CD4-positive, alpha-beta T cell treated with Interleukin-15 for 1 hour (primary cell): ENCODE measurements around the gene GFRA1.

Experiments
- DNase-seq: peaks from one replicate; pipeline ENCODE4 v3.0.0-alpha.2; 2020

GFRA1 gene

GRCh38 chr10:116270771-116271592, 2.0 kb downstream of the GFRA1 start:
- DNase-seq: no peak

GRCh38 chr10:116270126-116270770, 2.8 kb downstream of the GFRA1 start:
- no peak for DNase-seq

- DNase-seq: no peak
Observed at GRCh38 chr10:116269619-116270018, 3.4 kb downstream of the GFRA1 start.

- DNase-seq: no peak
Observed at GRCh38 chr10:116268976-116269375, 4.0 kb downstream of the GFRA1 start.

- DNase-seq: no peak
Observed at GRCh38 chr10:116265686-116266085, 7.3 kb downstream of the GFRA1 start.

GRCh38 chr10:116263870-116264655, 8.9 kb downstream of the GFRA1 start:
- DNase-seq: no peak

DNA sequence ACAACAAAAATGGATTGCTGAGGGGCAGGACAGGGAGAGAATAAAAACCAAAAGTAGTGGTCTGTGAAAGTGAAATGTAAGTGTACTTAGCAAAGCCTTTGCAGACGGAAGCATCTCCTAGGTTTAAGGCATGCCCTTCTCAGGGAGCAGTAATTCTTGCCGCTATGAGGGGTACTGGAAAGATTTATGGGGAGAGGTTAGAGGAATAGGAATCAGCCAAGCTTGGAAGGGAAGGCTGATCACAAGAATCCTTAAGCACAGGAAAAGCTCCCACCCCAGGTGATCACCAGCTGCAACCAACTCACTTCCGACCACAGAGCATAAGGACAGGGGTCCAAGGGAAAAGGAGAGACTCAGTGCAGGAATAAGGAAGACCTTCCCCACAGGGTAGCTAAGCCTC, 10.3 kb downstream of the GFRA1 start:
- DNase-seq: no peak

DNA sequence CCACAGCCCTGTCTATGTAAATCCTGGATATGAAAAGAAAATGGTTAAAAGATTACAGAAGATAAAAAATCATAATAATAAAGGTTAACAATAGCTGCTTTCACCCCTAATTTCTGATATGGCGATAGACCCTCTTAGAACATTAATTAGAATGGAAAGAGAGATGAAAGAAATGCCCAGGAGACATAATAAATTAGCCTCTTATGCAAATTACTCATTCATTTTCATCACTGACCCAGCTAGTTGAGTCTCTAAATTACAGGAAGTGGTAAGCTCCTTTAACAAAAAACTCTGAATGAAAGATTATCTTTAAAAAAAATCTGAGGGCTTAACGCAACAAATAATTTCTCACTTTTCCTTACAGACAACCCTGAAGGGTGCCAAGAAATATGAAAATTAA, 12.4 kb downstream of the GFRA1 start:
- DNase-seq: no peak

DNA sequence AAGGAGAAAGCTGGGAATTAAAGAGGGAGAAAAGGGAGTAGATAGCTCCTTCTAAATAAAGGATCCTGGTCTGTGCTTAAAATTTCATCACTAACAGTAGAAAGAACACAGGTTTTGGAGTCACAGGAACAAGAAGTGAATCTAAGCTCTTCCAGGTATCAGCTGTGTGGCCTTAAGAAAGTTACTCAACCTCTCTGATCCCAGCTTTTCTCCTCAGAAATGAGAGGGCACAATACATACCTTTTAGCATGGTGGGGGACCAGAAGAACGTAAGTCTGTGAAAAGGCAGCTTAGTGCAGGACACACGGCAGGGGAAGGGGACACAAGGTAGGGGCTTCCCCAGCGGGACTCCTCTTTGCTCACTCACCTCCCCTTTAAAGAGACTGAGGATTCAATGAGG, 13.4 kb downstream of the GFRA1 start:
- DNase-seq: no peak

GRCh38 chr10:116257785-116258184, 15.2 kb downstream of the GFRA1 start:
- DNase-seq: no peak

DNA sequence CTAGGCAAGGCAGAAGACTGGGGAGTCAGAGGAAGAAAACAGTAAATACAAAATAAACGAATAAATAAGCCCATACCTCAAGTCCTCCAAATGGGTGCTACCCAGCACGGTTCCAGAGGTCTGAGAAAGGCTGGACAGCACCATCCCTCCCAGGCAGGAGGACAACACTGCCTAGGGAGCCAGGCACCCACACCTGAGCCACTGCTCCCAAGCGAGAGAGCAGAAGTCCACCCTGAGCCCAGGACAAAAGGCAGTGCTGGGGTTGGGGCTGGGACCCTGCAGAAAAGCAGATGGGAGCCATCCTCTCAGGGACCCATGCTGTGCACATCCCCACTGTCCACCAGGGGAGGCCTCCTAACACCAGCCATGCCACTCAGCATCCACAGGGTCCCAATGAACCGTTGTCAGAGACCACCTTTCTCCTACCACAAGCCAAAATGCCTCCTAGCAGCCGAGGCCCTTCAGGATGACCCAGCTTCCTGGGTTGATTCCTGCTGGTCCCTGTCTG, 16.2 kb downstream of the GFRA1 start:
- no peak for DNase-seq

GRCh38 chr10:116255886-116256751, 16.9 kb downstream of the GFRA1 start:
- DNase-seq: no peak

DNA sequence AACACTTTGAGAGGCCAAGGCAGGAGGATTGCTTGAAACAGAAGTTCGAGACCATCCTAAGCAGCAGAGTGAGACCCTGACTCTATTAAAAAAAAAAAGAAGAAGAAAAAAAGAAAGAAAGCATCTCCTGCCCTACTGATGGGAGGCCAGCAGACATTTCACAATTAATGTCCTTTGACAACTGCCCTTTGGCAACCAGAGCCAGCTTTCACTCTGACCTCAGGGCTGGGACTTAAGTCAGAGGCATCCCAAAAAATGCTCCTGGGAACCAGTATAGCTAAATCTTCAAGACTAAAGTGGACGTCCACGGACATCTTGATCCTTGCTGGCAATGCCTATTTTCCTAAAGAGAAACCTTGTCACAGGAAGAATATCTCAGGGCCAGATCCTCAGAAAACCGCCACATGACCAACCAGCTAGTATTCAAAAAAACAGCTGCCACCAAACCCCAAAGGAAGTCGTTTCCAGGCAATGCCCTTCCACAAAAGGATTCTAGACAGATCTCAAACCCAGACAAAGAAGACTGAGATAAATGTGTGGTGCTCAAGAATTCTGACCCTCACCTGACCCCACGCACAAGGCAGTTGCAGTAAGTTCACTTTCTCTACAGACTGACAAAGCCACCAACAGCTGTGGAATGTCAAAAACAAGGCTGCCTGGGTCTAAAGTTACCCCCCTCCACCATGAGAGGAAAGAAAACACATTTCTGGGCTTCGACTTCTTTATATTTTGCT, 18.4 kb downstream of the GFRA1 start:
- no peak for DNase-seq

DNA sequence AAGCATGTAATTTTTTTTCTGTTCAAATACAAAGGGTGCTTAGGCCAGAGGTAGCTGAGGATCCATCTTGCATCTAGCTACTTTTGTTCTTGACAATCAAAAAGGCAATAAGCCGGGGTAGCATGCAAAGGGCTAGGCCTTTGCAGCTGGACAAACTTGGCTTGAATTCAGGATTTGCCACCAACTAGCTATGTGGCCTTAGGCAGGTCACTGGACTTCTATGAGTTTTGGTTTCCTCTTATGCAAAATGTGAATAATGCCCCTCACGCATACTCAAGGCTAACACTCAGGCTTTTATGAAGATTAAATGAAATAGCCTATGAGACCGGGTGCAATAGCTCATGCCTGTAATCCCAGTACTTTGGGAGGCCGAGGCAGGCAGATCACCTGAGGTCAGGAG, 19.3 kb downstream of the GFRA1 start:
- DNase-seq: no peak

DNA sequence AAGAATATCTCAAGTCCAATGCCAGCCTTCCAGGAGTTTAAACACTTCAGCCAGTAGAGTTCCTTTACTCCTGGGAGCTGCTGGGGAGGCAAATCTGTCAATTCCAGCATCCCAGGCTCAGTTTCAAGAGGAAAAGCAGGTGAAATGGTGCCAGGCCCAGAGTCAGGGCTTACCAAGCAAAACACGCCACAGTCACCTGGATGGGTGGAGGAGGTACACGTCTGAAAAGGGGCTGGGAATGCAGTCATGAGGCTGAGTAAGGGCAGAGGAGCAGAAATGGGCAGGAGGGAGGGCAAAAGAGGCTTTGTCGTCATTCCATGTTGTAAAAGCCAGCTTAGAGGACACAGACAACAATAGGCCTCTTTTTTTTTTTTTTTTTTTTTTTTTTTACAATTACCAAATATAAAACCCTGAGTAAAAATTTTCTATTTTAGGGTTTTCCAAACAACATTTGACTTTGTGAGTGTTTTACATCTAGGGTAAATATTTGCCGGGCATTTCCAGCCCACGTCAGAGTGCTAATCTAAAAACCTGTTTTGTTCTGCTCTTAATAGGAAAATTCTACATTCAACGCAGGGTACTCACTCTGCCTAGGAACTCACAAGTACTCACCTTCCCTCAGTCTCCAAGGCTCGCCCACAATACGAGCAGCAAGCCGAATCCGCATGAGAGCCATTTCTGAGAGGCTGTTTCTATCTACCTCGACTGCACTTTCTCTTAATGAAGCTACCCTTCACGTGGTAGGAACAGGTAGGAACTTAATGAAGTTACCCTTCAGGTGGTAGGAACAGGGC, 21.2 kb downstream of the GFRA1 start:
- no peak for DNase-seq

- no peak for DNase-seq
Observed at GRCh38 chr10:116247691-116248090, 25.3 kb downstream of the GFRA1 start.

DNA sequence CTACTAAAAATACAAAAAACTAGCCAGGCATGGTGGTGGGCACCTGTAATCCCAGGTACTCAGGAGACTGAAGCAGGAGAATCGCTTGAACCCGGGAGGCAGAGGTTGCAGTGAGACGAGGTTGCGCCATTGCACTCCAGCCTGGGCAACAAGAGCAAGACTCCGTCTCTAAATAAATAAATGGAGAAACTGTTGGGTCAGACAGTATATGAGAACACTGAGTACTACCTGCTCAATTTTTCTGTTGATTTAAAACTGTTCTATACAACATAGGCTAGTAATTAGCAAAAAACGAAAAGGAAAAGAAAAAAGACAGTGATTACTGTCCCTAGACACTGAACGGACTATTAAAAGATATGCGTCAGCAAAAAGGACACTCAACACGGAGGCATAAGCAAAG, 26.7 kb downstream of the GFRA1 start:
- DNase-seq: no peak

GRCh38 chr10:116245156-116245555, 27.9 kb downstream of the GFRA1 start:
- DNase-seq: no peak

- DNase-seq: no peak
Observed at GRCh38 chr10:116241642-116242410, 31.2 kb downstream of the GFRA1 start.

DNA sequence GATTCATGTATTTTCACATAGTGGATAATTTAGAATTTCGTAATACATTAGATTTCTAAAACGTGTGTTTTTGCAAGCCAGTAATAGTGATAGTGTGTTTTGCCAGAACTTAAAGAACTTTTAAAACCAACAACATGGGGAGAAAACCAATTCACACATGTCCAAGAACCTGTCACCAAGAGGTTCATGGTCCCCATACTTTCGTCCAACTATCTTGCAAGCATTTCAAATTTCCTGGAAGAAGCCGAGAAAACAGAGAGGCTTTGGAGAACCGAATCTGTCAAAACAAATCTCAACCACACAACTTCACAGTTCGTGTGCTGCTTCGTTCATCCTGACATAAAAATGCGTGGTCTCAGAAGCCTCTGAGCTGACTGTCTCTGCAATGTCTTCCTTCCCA, 31.9 kb downstream of the GFRA1 start:
- no peak for DNase-seq
